Parathyroid adenoma (tissue), 2 donors: ENCODE data around the gene RPUSD2.

Experiments
- H2AFZ ChIP-seq: fragments of 300-600 bp; sonication (generic); one replicate; pipeline ENCODE4 v1.7.0; 2017; ENCODE audit warnings: antibody characterized with exemption, mild to moderate bottlenecking
- H3K27ac ChIP-seq: fragments of 300-600 bp; sonication (generic); one replicate; pipeline ENCODE4 v1.7.0; 2017
- H3K27me3 ChIP-seq: fragments of 300-600 bp; sonication (generic); one replicate; pipeline ENCODE4 v1.7.0; 2017; ENCODE audit warnings: low read length; ENCODE audit not compliant: control insufficient read depth, insufficient read depth
- H3K36me3 ChIP-seq: fragments of 300-600 bp; sonication (generic); one replicate; pipeline ENCODE4 v1.7.0; 2017; ENCODE audit warnings: low read length; ENCODE audit not compliant: control insufficient read depth, insufficient read depth
- H3K4me1 ChIP-seq: fragments of 300-600 bp; sonication (generic); one replicate; pipeline ENCODE4 v1.7.0; 2017; ENCODE audit warnings: control low read depth
- H3K4me2 ChIP-seq: fragments of 300-600 bp; sonication (generic); one replicate; pipeline ENCODE4 v1.7.0; 2017; ENCODE audit warnings: low read length
- H3K4me3 ChIP-seq: fragments of 300-600 bp; sonication (generic); one replicate; pipeline ENCODE4 v1.7.0; 2017; ENCODE audit warnings: low read depth, low read length
- H3K79me2 ChIP-seq: fragments of 300-600 bp; sonication (generic); one replicate; pipeline ENCODE4 v1.7.0; 2017; ENCODE audit warnings: control low read depth
- H3K9ac ChIP-seq: fragments of 300-600 bp; sonication (generic); one replicate; pipeline ENCODE4 v1.7.0; 2017; ENCODE audit warnings: mild to moderate bottlenecking
- H3K9me3 ChIP-seq: fragments of 300-600 bp; sonication (generic); one replicate; pipeline ENCODE4 v1.7.0; 2017; ENCODE audit warnings: low read length; ENCODE audit not compliant: control insufficient read depth
- CTCF ChIP-seq: fragments of 300-600 bp; sonication (generic); IDR thresholded peaks from one replicate; pipeline ENCODE4 v1.7.0; 2017; ENCODE audit warnings: antibody characterized with exemption, mild to moderate bottlenecking
- donor health status: primary hyperparathyroidism.

Gene RPUSD2

GRCh38 chr15:40543631-40544294 lies 25.3 kb upstream of the RPUSD2 start:
- Histone ChIP-seq H3K27me3 (no peaks in the 10 kb centered on the region), H3K4me2 (no peak overlapping the region), H3K4me1 (no peaks in the 10 kb centered on the region), H3K36me3 (no peaks in the 10 kb centered on the region), H3K9ac (no peak overlapping the region), H3K4me3 (no peak overlapping the region), H3K79me2 (no peaks in the 10 kb centered on the region), H3K9me3 (no peaks in the 10 kb centered on the region), H3K27ac (no peak overlapping the region), H2AFZ (no peak overlapping the region)
- TF ChIP-seq CTCF: no peak

GRCh38 chr15:40545457-40545856 lies 23.6 kb upstream of the RPUSD2 start:
- TF ChIP-seq CTCF: no peak
- no peak overlapping the region for H3K27ac ChIP-seq

GRCh38 chr15:40548610-40549009 lies 20.5 kb upstream of the RPUSD2 start:
- Histone ChIP-seq H3K79me2 (no peaks in the 10 kb centered on the region), H3K36me3 (no peaks in the 10 kb centered on the region), H3K27ac (no peak overlapping the region), H2AFZ (no peak overlapping the region), H3K9me3 (no peaks in the 10 kb centered on the region), H3K4me3 (no peak overlapping the region), H3K27me3 (no peaks in the 10 kb centered on the region), H3K4me2 (no peak overlapping the region), H3K9ac (no peak overlapping the region), H3K4me1 (peaks cover 6% of the 10 kb centered on the region)
- TF ChIP-seq CTCF: no peak

More at GRCh38 chr15:40545457-40545856, 23.6 kb upstream of the RPUSD2 start:
- no peaks in the 10 kb centered on the region for H3K79me2 ChIP-seq
- no peak overlapping the region for H2AFZ ChIP-seq
- no peaks in the 10 kb centered on the region for H3K9me3 ChIP-seq
- peaks cover 6% of the 10 kb centered on the region for H3K4me1 ChIP-seq
- no peaks in the 10 kb centered on the region for H3K36me3 ChIP-seq
- H3K4me2 ChIP-seq: no peak overlapping the region
- no peaks in the 10 kb centered on the region for H3K27me3 ChIP-seq
- H3K4me3 ChIP-seq: no peak overlapping the region
- no peak overlapping the region for H3K9ac ChIP-seq

- Histone ChIP-seq H3K27me3 (no peaks in the 10 kb centered on the region), H3K4me1 (peaks cover 6% of the 10 kb centered on the region), H3K9ac (no peak overlapping the region), H3K79me2 (no peaks in the 10 kb centered on the region), H3K4me3 (no peak overlapping the region), H3K4me2 (no peak overlapping the region), H2AFZ (no peak overlapping the region), H3K27ac (no peak overlapping the region), H3K36me3 (no peaks in the 10 kb centered on the region), H3K9me3 (no peaks in the 10 kb centered on the region)
- no peak for TF ChIP-seq CTCF
Observed at GRCh38 chr15:40549894-40550293, 19.2 kb upstream of the RPUSD2 start.

GRCh38 chr15:40550341-40551037 lies 18.6 kb upstream of the RPUSD2 start:
- Histone ChIP-seq H3K27me3 (no peaks in the 10 kb centered on the region), H3K4me3 (no peak overlapping the region), H3K9me3 (no peaks in the 10 kb centered on the region), H3K4me2 (no peak overlapping the region), H3K4me1 (peaks cover 6% of the 10 kb centered on the region), H3K27ac (no peak overlapping the region), H3K79me2 (no peaks in the 10 kb centered on the region), H3K36me3 (no peaks in the 10 kb centered on the region), H2AFZ (no peak overlapping the region), H3K9ac (no peak overlapping the region)
- TF ChIP-seq CTCF: no peak
